ENCODE results near the gene NDOR1. TPM values are rescaled to one million over a fixed set of nuclear protein-coding genes. Genes with fewer than 3 reads are reported as not detected.

The NDOR1 gene
- total and polyA plus RNA-seq, 5 donors from 2014 or later = 3.9 to 30.0 (median 5.3) TPM

GRCh38 chr9:137250329-137251193 lies 45.1 kb downstream of the NDOR1 start:
- DNase-seq (no peak), ATAC-seq (ENCODE audit: low read depth in 2 of 2) (no peak)
- Mint-ChIP-seq H3K27ac (peak overlapping the region in 1 of 3 donors; percentile 9), H3K4me1 (peaks cover 0 to 7% (median 2%) of the 10 kb centered on the region in 4 donors), H3K4me3 (peak overlapping the region in 3 of 4 donors; percentile 26 to 82 (median 78)), H3K9me3 (no peaks in the 10 kb centered on the region), H3K27me3 (no peaks in the 10 kb centered on the region), H3K36me3 (no peaks in the 10 kb centered on the region)
- no peak overlapping the region for H3K4me3 ChIP-seq (ENCODE audit: low read depth, low read length)
- peaks cover 11% of the 10 kb centered on the region for H3K4me1 ChIP-seq (ENCODE audit: control insufficient read depth, insufficient read depth, low read length, poor library complexity, severe bottlenecking)
- no peak overlapping the region for H3K27ac ChIP-seq (ENCODE audit: insufficient read depth, low read length, poor library complexity, severe bottlenecking)
- H3K9me3 ChIP-seq (ENCODE audit: control insufficient read depth in 2 of 2, low read length in 2 of 2) = no peaks in the 10 kb centered on the region
- no peaks in the 10 kb centered on the region for H3K36me3 ChIP-seq (ENCODE audit: control insufficient read depth, insufficient read depth, low read length)
- no peaks in the 10 kb centered on the region for H3K27me3 ChIP-seq (ENCODE audit: control insufficient read depth, insufficient read depth, low read length)

GRCh38 chr9:137251194-137251461 lies 45.6 kb downstream of the NDOR1 start, which contains the start of gene STPG3:
Gene STPG3, plus strand, starts transcription at chr9:137251286. Its CDS starts 1 bp downstream, at chr9:137251287.
- DNase-seq (no peak), ATAC-seq (ENCODE audit: low read depth in 2 of 2) (no peak)
- no peaks in the 10 kb centered on the region for H3K9me3 Mint-ChIP-seq
- peaks cover 17% of the 10 kb centered on the region for H3K4me1 ChIP-seq (ENCODE audit: control insufficient read depth, insufficient read depth, low read length, poor library complexity, severe bottlenecking)
- H3K27me3 ChIP-seq (ENCODE audit: control insufficient read depth, insufficient read depth, low read length) = no peaks in the 10 kb centered on the region
- no peaks in the 10 kb centered on the region for H3K36me3 Mint-ChIP-seq
- H3K4me1 Mint-ChIP-seq = peaks cover 0 to 11% (median 2%) of the 10 kb centered on the region in 4 donors
- H3K9me3 ChIP-seq (ENCODE audit: control insufficient read depth in 2 of 2, low read length in 2 of 2) = no peaks in the 10 kb centered on the region
- H3K27ac Mint-ChIP-seq = peak within 1 kb of the TSS in 1 of 3 donors; percentile 9
- H3K27me3 Mint-ChIP-seq = no peaks in the 10 kb centered on the region
- no peak within 1 kb of the TSS for H3K4me3 ChIP-seq (ENCODE audit: low read depth, low read length)
- no peak within 1 kb of the TSS for H3K27ac ChIP-seq (ENCODE audit: insufficient read depth, low read length, poor library complexity, severe bottlenecking)
- no peaks in the 10 kb centered on the region for H3K36me3 ChIP-seq (ENCODE audit: control insufficient read depth, insufficient read depth, low read length)
- H3K4me3 Mint-ChIP-seq = peak within 1 kb of the TSS in 3 of 4 donors; percentile 26 to 82 (median 78)

- no peaks in the 10 kb centered on the region for H3K27me3 Mint-ChIP-seq
- no peaks in the 10 kb centered on the region for H3K36me3 Mint-ChIP-seq
- no peak overlapping the region for H3K27ac Mint-ChIP-seq
- ATAC-seq (ENCODE audit: low read depth in 2 of 2) = no peak
- H3K36me3 ChIP-seq (ENCODE audit: control insufficient read depth, insufficient read depth, low read length) = peaks cover 3% of the 10 kb centered on the region
- no peak for DNase-seq
- H3K4me3 ChIP-seq (ENCODE audit: low read depth, low read length) = no peak overlapping the region
- H3K4me1 Mint-ChIP-seq = peaks cover 0 to 17% (median 2%) of the 10 kb centered on the region in 4 donors
- H3K27ac ChIP-seq (ENCODE audit: insufficient read depth, low read length, poor library complexity, severe bottlenecking) = no peak overlapping the region
- no peaks in the 10 kb centered on the region for H3K9me3 ChIP-seq (ENCODE audit: control insufficient read depth in 2 of 2, low read length in 2 of 2)
- peak overlapping the region in 1 of 4 donors; percentile 7 for H3K4me3 Mint-ChIP-seq
- H3K27me3 ChIP-seq (ENCODE audit: control insufficient read depth, insufficient read depth, low read length) = no peaks in the 10 kb centered on the region
- H3K4me1 ChIP-seq (ENCODE audit: control insufficient read depth, insufficient read depth, low read length, poor library complexity, severe bottlenecking) = peaks cover 22% of the 10 kb centered on the region
- H3K9me3 Mint-ChIP-seq = no peaks in the 10 kb centered on the region
These were observed 46.2 kb downstream of the NDOR1 start for GRCh38 chr9:137251490-137252268.

GRCh38 chr9:137252555-137253506 lies 47.3 kb downstream of the NDOR1 start:
- no peaks in the 10 kb centered on the region for H3K27me3 Mint-ChIP-seq
- no peak for ATAC-seq (ENCODE audit: low read depth in 2 of 2)
- H3K9me3 Mint-ChIP-seq = no peaks in the 10 kb centered on the region
- Histone ChIP-seq H3K4me3 (ENCODE audit: low read depth, low read length) (no peak overlapping the region), H3K4me1 (ENCODE audit: control insufficient read depth, insufficient read depth, low read length, poor library complexity, severe bottlenecking) (peaks cover 27% of the 10 kb centered on the region), H3K27ac (ENCODE audit: insufficient read depth, low read length, poor library complexity, severe bottlenecking) (no peak overlapping the region), H3K9me3 (ENCODE audit: control insufficient read depth in 2 of 2, low read length in 2 of 2) (no peaks in the 10 kb centered on the region), H3K27me3 (ENCODE audit: control insufficient read depth, insufficient read depth, low read length) (no peaks in the 10 kb centered on the region), H3K36me3 (ENCODE audit: control insufficient read depth, insufficient read depth, low read length) (peaks cover 5% of the 10 kb centered on the region)
- no peak overlapping the region for H3K27ac Mint-ChIP-seq
- peak overlapping the region in 1 of 4 donors; percentile 77 for H3K4me3 Mint-ChIP-seq
- H3K4me1 Mint-ChIP-seq = peaks cover 0 to 23% (median 3%) of the 10 kb centered on the region in 4 donors
- no peaks in the 10 kb centered on the region for H3K36me3 Mint-ChIP-seq
- no peak for DNase-seq

GRCh38 chr9:137253717-137254623 lies 48.5 kb downstream of the NDOR1 start:
- no peak overlapping the region for H3K27ac ChIP-seq (ENCODE audit: insufficient read depth, low read length, poor library complexity, severe bottlenecking)
- no peaks in the 10 kb centered on the region for H3K27me3 ChIP-seq (ENCODE audit: control insufficient read depth, insufficient read depth, low read length)
- H3K9me3 ChIP-seq (ENCODE audit: control insufficient read depth in 2 of 2, low read length in 2 of 2) = no peaks in the 10 kb centered on the region
- H3K4me1 ChIP-seq (ENCODE audit: control insufficient read depth, insufficient read depth, low read length, poor library complexity, severe bottlenecking) = peaks cover 27% of the 10 kb centered on the region
- no peak overlapping the region for H3K4me3 ChIP-seq (ENCODE audit: low read depth, low read length)
- H3K27ac Mint-ChIP-seq = peak overlapping the region in 1 of 3 donors; percentile 46
- peaks cover 2% of the 10 kb centered on the region for H3K36me3 Mint-ChIP-seq
- DNase-seq (no peak), ATAC-seq (ENCODE audit: low read depth in 2 of 2) (no peak)
- H3K36me3 ChIP-seq (ENCODE audit: control insufficient read depth, insufficient read depth, low read length) = peaks cover 8% of the 10 kb centered on the region
- peaks cover 0 to 23% (median 3%) of the 10 kb centered on the region in 4 donors for H3K4me1 Mint-ChIP-seq
- H3K9me3 Mint-ChIP-seq = no peaks in the 10 kb centered on the region
- peak overlapping the region; percentile 77 to 96 (median 88) for H3K4me3 Mint-ChIP-seq
- H3K27me3 Mint-ChIP-seq = no peaks in the 10 kb centered on the region

- no peaks in the 10 kb centered on the region for H3K27me3 ChIP-seq (ENCODE audit: control insufficient read depth, insufficient read depth, low read length)
- H3K27ac ChIP-seq (ENCODE audit: insufficient read depth, low read length, poor library complexity, severe bottlenecking) = peak within 1 kb of the TSS; percentile 63
- DNase-seq (peak; percentile 90 to 95 (median 94)), ATAC-seq (ENCODE audit: low read depth in 2 of 2) (peak; percentile 89 to 92)
- peak within 1 kb of the TSS; percentile 67 for H3K4me3 ChIP-seq (ENCODE audit: low read depth, low read length)
- peaks cover 12% of the 10 kb centered on the region for H3K36me3 ChIP-seq (ENCODE audit: control insufficient read depth, insufficient read depth, low read length)
- H3K9me3 ChIP-seq (ENCODE audit: control insufficient read depth in 2 of 2, low read length in 2 of 2) = no peaks in the 10 kb centered on the region
- peaks cover 0 to 26% (median 3%) of the 10 kb centered on the region in 4 donors for H3K4me1 Mint-ChIP-seq
- H3K27me3 Mint-ChIP-seq = no peaks in the 10 kb centered on the region
- H3K36me3 Mint-ChIP-seq = peaks cover 7% of the 10 kb centered on the region
- peaks cover 27% of the 10 kb centered on the region for H3K4me1 ChIP-seq (ENCODE audit: control insufficient read depth, insufficient read depth, low read length, poor library complexity, severe bottlenecking)
- H3K27ac Mint-ChIP-seq = peak within 1 kb of the TSS; percentile 67 to 76 (median 76)
- peak within 1 kb of the TSS; percentile 84 to 97 (median 91) for H3K4me3 Mint-ChIP-seq
- H3K9me3 Mint-ChIP-seq = no peaks in the 10 kb centered on the region
These were observed 49.3 kb downstream of the NDOR1 start, which contains the start of gene NELFB for GRCh38 chr9:137254624-137255447. Gene NELFB, plus strand, starts transcription at chr9:137255327.

Data from CD4-positive, CD25-positive, alpha-beta regulatory T cell (primary cell).